ENCODE data around the gene ZNF83.
"Not testable (repeated sequence)": the region's sequence is repeated elsewhere in the genome, so short reads cannot be mapped to it uniquely, and the experiment has no call there.

Gene ZNF83

DNA sequence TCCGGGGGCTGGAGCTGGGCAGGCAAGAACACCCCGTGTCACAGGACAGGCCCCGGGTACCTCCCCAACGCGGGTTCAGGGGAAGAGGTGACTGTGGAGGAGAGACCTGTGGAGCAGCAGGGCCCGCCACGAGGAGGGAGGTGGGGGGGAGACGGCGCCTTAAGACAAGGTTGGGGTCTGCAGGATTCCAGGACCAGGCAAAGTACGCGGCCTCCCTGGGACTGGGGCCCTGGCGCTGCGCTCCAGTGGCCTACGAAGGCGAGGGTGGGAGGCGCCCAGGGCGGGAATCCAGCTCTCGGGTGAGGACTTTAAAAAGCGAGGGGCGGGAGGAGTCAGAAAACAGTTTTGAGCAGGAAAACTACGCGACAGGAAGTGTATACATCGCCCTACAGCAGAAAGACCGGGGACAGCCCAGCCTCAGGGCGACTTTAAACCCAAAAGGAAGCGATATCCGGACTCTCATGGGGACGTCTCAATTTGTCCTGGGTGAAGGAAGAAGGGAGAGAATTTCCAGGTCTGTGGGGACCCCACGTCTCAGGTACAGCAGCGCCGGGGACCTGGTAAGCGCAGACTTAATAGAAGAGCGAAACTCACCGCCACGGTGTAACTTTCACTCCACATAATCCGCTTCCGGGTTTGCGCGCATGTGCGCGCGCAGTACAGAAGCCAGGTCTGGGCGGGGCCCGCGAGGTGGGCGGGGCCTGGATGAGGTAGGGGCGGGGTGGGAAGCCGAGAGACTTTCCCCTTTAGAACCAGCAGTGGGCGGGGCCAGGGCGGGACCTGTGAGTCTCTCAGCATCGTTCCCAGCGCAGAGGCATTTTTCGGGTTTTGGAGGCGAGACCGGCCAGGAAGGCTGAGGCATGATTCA is at the start of gene ZNF83:
ZNF83 (minus strand) TSS at position 638 of the 868 bp plus-strand sequence.
- Histone ChIP-seq H3K4me3 (ENCODE audit: low read depth, low read length) (peak within 1 kb of the TSS; percentile 99), H3K9me3 (ENCODE audit: control insufficient read depth, insufficient read depth, low read length) (no peaks in the 10 kb centered on the region), H3K4me1 (ENCODE audit: control insufficient read depth, insufficient read depth, low read length) (peaks cover 5% of the 10 kb centered on the region), H3K36me3 (ENCODE audit: control insufficient read depth, insufficient read depth, low read length) (no peaks in the 10 kb centered on the region), H3K9ac (ENCODE audit: low read depth, low read length) (peak within 1 kb of the TSS; percentile 92), H3K27ac (ENCODE audit: low read depth, low read length) (peak within 1 kb of the TSS; percentile 94), H3K27me3 (ENCODE audit: control insufficient read depth, insufficient read depth, low read length) (peaks cover 17% of the 10 kb centered on the region; the same call in 1 of the 2 replicates)

DNA sequence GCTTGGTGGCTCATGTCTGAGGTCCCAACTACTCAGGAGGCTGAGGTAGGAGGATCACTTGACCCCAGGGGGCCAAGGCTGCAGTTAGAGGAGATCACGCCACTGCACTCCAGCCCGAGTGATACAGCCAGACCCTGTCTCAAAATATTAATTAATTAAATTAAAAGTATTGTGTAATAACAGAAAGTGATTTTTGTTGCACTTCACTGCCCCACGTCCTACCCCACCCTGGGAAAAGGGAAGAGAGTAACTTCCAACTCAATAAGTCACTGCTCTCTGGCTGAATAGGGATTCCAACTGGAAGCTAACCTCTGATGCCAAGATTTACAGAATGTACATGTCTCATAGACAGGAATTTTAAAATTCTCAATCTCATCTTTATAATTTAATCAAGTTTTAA is 49.5 kb upstream of the ZNF83 start:
- Histone ChIP-seq H3K9ac (ENCODE audit: low read depth, low read length) (no peak overlapping the region), H3K9me3 (ENCODE audit: control insufficient read depth, insufficient read depth, low read length) (no peaks in the 10 kb centered on the region), H3K4me3 (ENCODE audit: low read depth, low read length) (no peak overlapping the region), H3K4me1 (ENCODE audit: control insufficient read depth, insufficient read depth, low read length) (no peaks in the 10 kb centered on the region), H3K27ac (ENCODE audit: low read depth, low read length) (no peak overlapping the region), H3K27me3 (ENCODE audit: control insufficient read depth, insufficient read depth, low read length) (peaks cover 28% of the 10 kb centered on the region), H3K36me3 (ENCODE audit: control insufficient read depth, insufficient read depth, low read length) (no peaks in the 10 kb centered on the region)

DNA sequence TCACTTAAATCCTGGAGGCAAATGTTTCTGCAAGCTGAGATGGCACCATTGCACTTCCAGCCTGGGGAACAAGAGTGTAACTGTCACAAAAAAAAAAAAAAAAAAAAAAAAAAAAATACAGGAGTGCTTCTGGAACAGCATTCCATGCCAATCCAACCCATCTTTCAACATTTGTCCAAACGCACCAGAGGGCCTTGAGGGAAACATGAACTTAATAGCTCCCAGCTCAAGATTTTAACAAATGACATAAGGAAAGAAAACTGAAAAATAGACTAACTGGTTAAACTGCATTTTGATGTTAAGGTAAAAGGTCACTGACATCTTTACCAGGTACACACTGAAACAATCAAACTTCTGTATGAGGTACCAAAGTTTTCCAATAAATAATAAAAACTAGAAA is 47.7 kb upstream of the ZNF83 start:
- no peak overlapping the region for H3K4me3 ChIP-seq (ENCODE audit: low read depth, low read length)
- H3K9me3 ChIP-seq (ENCODE audit: control insufficient read depth, insufficient read depth, low read length), result no peaks in the 10 kb centered on the region
- no peak overlapping the region for H3K9ac ChIP-seq (ENCODE audit: low read depth, low read length)
- no peak overlapping the region for H3K27ac ChIP-seq (ENCODE audit: low read depth, low read length)
- H3K4me1 ChIP-seq (ENCODE audit: control insufficient read depth, insufficient read depth, low read length), result no peaks in the 10 kb centered on the region
- H3K27me3 ChIP-seq (ENCODE audit: control insufficient read depth, insufficient read depth, low read length), result peaks cover 18% of the 10 kb centered on the region
- no peaks in the 10 kb centered on the region for H3K36me3 ChIP-seq (ENCODE audit: control insufficient read depth, insufficient read depth, low read length)

DNA sequence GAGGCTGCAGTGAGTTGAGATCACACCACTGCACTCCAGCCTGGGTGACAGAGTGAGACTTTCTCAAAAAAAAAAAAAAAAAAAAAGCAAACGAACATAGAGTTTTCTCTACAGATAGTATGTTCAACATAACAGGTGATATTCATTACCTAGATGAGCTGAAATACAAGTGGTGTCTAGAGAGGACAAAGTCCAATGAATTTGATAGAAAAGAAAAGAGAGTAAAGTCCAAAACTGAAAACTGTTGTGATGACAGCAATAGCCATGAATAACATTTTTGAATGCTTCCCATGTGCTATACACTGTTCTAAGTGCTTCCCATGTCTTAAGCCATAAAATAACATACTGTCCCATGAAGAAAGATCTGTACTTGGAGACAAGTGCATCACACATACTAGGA is 43.1 kb upstream of the ZNF83 start:
- H3K4me1 ChIP-seq (ENCODE audit: control insufficient read depth, insufficient read depth, low read length); H3K9ac ChIP-seq (ENCODE audit: low read depth, low read length); H3K27ac ChIP-seq (ENCODE audit: low read depth, low read length); H3K9me3 ChIP-seq (ENCODE audit: control insufficient read depth, insufficient read depth, low read length); H3K4me3 ChIP-seq (ENCODE audit: low read depth, low read length); H3K27me3 ChIP-seq (ENCODE audit: control insufficient read depth, insufficient read depth, low read length); H3K36me3 ChIP-seq (ENCODE audit: control insufficient read depth, insufficient read depth, low read length): not testable (repeated sequence)

DNA sequence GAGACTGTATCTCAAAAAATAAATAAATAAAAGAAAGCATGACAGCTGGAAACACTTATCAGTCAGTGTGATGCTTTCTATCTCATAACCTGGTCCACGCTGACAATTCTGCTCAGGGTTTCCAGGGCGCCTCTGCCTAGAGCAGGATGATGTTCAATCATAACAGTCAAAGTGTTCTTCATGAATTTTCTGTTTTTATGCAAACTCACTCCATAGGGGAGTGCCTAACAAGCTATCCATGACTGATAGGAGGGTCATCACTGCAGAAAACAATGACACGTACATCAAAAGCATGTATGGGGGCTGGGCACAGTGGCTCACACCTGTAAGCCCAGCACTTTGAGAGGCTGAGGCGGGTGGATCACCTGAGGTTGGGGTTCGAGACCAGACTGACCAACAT is 41.4 kb upstream of the ZNF83 start:
- Histone ChIP-seq H3K36me3 (ENCODE audit: control insufficient read depth, insufficient read depth, low read length) (no peaks in the 10 kb centered on the region), H3K27ac (ENCODE audit: low read depth, low read length) (no peak overlapping the region), H3K4me3 (ENCODE audit: low read depth, low read length) (no peak overlapping the region), H3K4me1 (ENCODE audit: control insufficient read depth, insufficient read depth, low read length) (no peaks in the 10 kb centered on the region), H3K9me3 (ENCODE audit: control insufficient read depth, insufficient read depth, low read length) (0 out of 2 replicates have a peak, but pooled peaks cover 3% of the 10 kb centered on the region), H3K9ac (ENCODE audit: low read depth, low read length) (no peak overlapping the region), H3K27me3 (ENCODE audit: control insufficient read depth, insufficient read depth, low read length) (no peaks in the 10 kb centered on the region)

DNA sequence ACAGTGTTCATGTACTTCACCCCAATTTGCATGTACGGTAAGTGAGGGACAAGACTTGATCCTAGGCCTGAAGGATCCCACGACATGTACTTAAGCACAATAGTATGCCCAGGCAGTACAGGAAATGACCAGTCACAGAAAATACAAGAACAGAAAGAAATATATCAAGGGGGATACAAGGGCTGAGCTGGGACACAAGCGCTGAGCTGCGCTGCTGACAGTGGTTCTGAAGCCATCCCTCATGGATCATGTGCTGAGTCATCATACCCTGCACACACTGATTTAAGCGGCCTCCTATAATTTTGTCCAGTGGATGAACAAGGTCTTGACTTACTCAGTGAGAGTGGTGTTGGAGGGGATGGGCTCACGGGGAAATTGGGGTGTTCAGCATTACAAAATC is 37.1 kb upstream of the ZNF83 start:
- not testable (repeated sequence) for H3K9ac ChIP-seq (ENCODE audit: low read depth, low read length); H3K4me3 ChIP-seq (ENCODE audit: low read depth, low read length); H3K9me3 ChIP-seq (ENCODE audit: control insufficient read depth, insufficient read depth, low read length); H3K27ac ChIP-seq (ENCODE audit: low read depth, low read length); H3K36me3 ChIP-seq (ENCODE audit: control insufficient read depth, insufficient read depth, low read length); H3K27me3 ChIP-seq (ENCODE audit: control insufficient read depth, insufficient read depth, low read length); H3K4me1 ChIP-seq (ENCODE audit: control insufficient read depth, insufficient read depth, low read length)

DNA sequence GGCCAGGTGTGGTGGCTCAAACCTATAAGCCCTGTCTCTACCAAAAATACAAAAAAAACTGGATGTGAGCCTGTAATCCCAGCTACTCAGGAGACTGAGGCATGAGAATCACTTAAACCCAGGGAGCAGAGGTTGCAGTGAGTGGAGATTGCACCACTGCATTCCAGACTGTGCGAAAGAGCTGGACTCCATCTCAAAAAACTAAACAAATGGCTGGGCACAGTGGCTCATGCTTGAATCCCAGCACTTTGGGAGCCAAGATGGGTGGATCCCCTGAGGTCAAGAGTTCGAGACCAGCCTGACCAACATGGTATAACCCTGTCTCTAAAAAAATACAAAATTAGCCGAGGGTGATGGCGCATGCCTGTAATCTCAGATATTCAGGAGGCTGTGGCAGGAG is 34.9 kb upstream of the ZNF83 start:
- Histone ChIP-seq H3K4me1 (ENCODE audit: control insufficient read depth, insufficient read depth, low read length) (peaks cover 10% of the 10 kb centered on the region), H3K4me3 (ENCODE audit: low read depth, low read length) (no peak overlapping the region), H3K9ac (ENCODE audit: low read depth, low read length) (no peak overlapping the region), H3K27me3 (ENCODE audit: control insufficient read depth, insufficient read depth, low read length) (no peaks in the 10 kb centered on the region), H3K27ac (ENCODE audit: low read depth, low read length) (no peak overlapping the region), H3K9me3 (ENCODE audit: control insufficient read depth, insufficient read depth, low read length) (0 out of 2 replicates have a peak, but pooled peaks cover 3% of the 10 kb centered on the region), H3K36me3 (ENCODE audit: control insufficient read depth, insufficient read depth, low read length) (no peaks in the 10 kb centered on the region)

DNA sequence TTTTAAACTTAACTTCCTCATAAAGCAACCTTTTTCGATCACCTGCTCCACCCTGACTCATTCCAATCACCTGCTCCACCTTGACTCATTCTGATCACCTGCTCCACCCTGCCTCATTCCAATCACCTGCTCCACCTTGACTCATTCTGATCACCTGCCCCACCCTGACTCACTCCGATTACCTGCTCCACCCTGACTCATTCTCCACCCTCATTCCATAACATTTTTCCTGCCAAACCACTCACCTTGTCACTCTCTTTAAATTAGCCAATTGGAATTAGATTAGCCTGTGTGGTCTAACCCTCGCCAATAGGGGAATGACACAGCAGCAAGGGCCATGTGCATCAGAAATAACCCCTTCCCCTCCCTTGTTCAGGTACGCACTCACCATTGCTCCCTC is 31.9 kb upstream of the ZNF83 start:
- Histone ChIP-seq H3K27ac (ENCODE audit: low read depth, low read length) (no peak overlapping the region), H3K9me3 (ENCODE audit: control insufficient read depth, insufficient read depth, low read length) (no peaks in the 10 kb centered on the region), H3K36me3 (ENCODE audit: control insufficient read depth, insufficient read depth, low read length) (no peaks in the 10 kb centered on the region), H3K27me3 (ENCODE audit: control insufficient read depth, insufficient read depth, low read length) (no peaks in the 10 kb centered on the region), H3K4me3 (ENCODE audit: low read depth, low read length) (no peak overlapping the region), H3K4me1 (ENCODE audit: control insufficient read depth, insufficient read depth, low read length) (peaks cover 15% of the 10 kb centered on the region), H3K9ac (ENCODE audit: low read depth, low read length) (no peak overlapping the region)

DNA sequence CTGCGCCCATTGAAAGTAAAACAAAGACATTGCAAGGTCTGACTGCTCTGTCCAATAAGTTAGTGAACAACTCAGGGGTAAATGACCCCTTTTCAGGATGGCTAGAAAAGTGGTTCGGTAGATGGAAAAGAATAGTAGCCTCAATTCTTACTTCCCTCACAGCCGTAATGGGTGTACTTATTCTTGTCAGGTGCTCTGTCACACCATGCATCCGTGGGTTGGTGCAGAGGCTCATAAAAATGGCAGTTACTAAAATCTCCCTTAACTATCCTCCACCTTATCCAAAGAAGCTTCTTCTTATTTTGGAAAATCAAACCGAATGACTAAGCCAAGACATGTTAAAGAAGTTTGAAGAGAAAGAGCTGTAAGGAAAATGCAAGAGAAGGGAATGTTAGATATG is 31.4 kb upstream of the ZNF83 start:
- H3K36me3 ChIP-seq (ENCODE audit: control insufficient read depth, insufficient read depth, low read length), result no peaks in the 10 kb centered on the region
- H3K4me3 ChIP-seq (ENCODE audit: low read depth, low read length), result no peak overlapping the region
- no peaks in the 10 kb centered on the region for H3K27me3 ChIP-seq (ENCODE audit: control insufficient read depth, insufficient read depth, low read length)
- no peak overlapping the region for H3K27ac ChIP-seq (ENCODE audit: low read depth, low read length)
- peaks cover 20% of the 10 kb centered on the region for H3K4me1 ChIP-seq (ENCODE audit: control insufficient read depth, insufficient read depth, low read length)
- H3K9me3 ChIP-seq (ENCODE audit: control insufficient read depth, insufficient read depth, low read length), result no peaks in the 10 kb centered on the region
- no peak overlapping the region for H3K9ac ChIP-seq (ENCODE audit: low read depth, low read length)

DNA sequence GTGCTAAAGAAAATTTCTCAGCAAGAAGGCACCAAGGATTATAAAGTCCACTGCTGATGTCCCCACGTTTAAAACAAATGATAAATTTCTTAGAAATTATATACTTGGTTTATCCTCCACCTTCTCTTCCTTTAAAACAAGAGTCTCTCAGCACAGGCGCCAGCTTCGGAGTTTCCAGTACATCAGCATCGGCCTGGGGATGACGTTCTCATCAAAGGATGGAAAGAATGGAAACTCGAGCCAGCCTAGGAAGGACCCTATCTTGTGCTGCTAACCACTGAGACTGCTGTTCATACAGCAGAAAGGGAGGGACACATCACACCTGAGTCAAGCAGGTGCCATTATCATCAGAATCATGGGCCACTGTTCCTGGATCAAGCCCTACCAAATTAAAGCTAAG is 29.8 kb upstream of the ZNF83 start:
- Histone ChIP-seq H3K9me3 (ENCODE audit: control insufficient read depth, insufficient read depth, low read length) (no peaks in the 10 kb centered on the region), H3K27me3 (ENCODE audit: control insufficient read depth, insufficient read depth, low read length) (no peaks in the 10 kb centered on the region), H3K4me3 (ENCODE audit: low read depth, low read length) (no peak overlapping the region), H3K27ac (ENCODE audit: low read depth, low read length) (no peak overlapping the region), H3K4me1 (ENCODE audit: control insufficient read depth, insufficient read depth, low read length) (peaks cover 25% of the 10 kb centered on the region), H3K36me3 (ENCODE audit: control insufficient read depth, insufficient read depth, low read length) (no peaks in the 10 kb centered on the region), H3K9ac (ENCODE audit: low read depth, low read length) (no peak overlapping the region)

DNA sequence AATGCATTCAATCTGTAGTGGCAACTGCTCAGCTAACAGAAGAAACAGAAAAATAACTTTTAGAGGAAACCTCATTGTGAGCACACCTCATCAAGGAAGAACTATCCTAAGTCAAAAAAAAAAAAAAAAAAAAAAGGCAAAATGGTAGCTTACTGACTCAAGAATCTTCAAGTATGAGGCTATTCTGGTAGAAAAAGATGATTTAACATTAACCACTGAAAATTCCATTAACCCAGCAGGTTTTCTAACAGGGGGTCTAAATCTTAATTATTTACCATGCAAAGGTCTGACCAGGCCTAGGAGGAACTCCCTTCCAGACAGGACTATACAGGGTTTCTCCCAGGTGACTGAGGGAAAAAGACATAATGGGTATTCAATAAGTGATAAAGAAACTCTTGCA is 28.4 kb upstream of the ZNF83 start:
- no peak overlapping the region for H3K9ac ChIP-seq (ENCODE audit: low read depth, low read length)
- H3K9me3 ChIP-seq (ENCODE audit: control insufficient read depth, insufficient read depth, low read length), result no peaks in the 10 kb centered on the region
- no peak overlapping the region for H3K27ac ChIP-seq (ENCODE audit: low read depth, low read length)
- no peak overlapping the region for H3K4me3 ChIP-seq (ENCODE audit: low read depth, low read length)
- peaks cover 25% of the 10 kb centered on the region for H3K4me1 ChIP-seq (ENCODE audit: control insufficient read depth, insufficient read depth, low read length)
- H3K36me3 ChIP-seq (ENCODE audit: control insufficient read depth, insufficient read depth, low read length), result no peaks in the 10 kb centered on the region
- H3K27me3 ChIP-seq (ENCODE audit: control insufficient read depth, insufficient read depth, low read length), result no peaks in the 10 kb centered on the region
